ENCODE results near the gene POLR3E. TPM values are rescaled to one million over a fixed set of nuclear protein-coding genes. Genes with fewer than 3 reads are reported as not detected.

Gene POLR3E
- total RNA-seq, 4 donors from 2014 or later: 23.2 to 107 (median 46.0) TPM

- in situ Hi-C loops (cut with MboI; ENCODE audit: low pct_ligation_motif_present in 1 of 4, low pct_unique_long_range_greater_than_20kb in 1 of 4, low sequenced_read_pairs in 3 of 4): loop anchor here in 2 of 4 donors (10.0 to 25.0 kb wide), 2 partner anchors 88 to 310 kb away; no protein-coding TSS in a partner anchor
- Histone ChIP-seq H3K9me3 (no peaks in the 10 kb centered on the region), H3K27ac (no peak overlapping the region), H3K4me3 (no peak overlapping the region), H3K4me1 (peaks cover 0 to 9% (median 5%) of the 10 kb centered on the region in 4 donors), H3K36me3 (peaks cover 0 to 39% (median 16%) of the 10 kb centered on the region in 4 donors), H3K27me3 (no peaks in the 10 kb centered on the region)
- TF ChIP-seq POLR2AphosphoS5 (IDR thresholded peaks at IDR 0.05): no peak
- TF ChIP-seq POLR2A (IDR thresholded peaks at IDR 0.05): no peak
- no peak for TF ChIP-seq EP300 (IDR thresholded peaks at IDR 0.05; ENCODE audit: low read depth)
- no peak for TF ChIP-seq CTCF (IDR thresholded peaks at IDR 0.05)
- intact Hi-C loops (cut with DNase I; ENCODE audit: low total_unique reads): no loop called here
- DNase-seq: no peak
- 85 to 100% methylated on average over 3 to 13 of the region's 13 CpGs for WGBS, 2 donors (ENCODE audit: low coverage in 1 of 2)
Measured at GRCh38 chr16:22326771-22327445, 29.7 kb downstream of the POLR3E start.

- in situ Hi-C loops (cut with MboI; ENCODE audit: low pct_ligation_motif_present in 1 of 4, low pct_unique_long_range_greater_than_20kb in 1 of 4, low sequenced_read_pairs in 3 of 4): loop anchor here in 2 of 4 donors (10.0 to 25.0 kb wide), 2 partner anchors 87 to 310 kb away; no protein-coding TSS in a partner anchor
Measured at GRCh38 chr16:22327446-22327775, 30.2 kb downstream of the POLR3E start.

GRCh38 chr16:22328081-22328725 lies 31.0 kb downstream of the POLR3E start:
- intact Hi-C loops (cut with DNase I; ENCODE audit: low total_unique reads) (no loop called here), in situ Hi-C loops (cut with MboI; ENCODE audit: low pct_ligation_motif_present in 1 of 4, low pct_unique_long_range_greater_than_20kb in 1 of 4, low sequenced_read_pairs in 3 of 4) (loop anchor here in 2 of 4 donors (10.0 to 25.0 kb wide), 2 partner anchors 87 to 309 kb away; no protein-coding TSS in a partner anchor)
- Histone ChIP-seq H3K36me3 (peaks cover 0 to 48% (median 18%) of the 10 kb centered on the region in 4 donors), H3K27me3 (no peaks in the 10 kb centered on the region), H3K27ac (no peak overlapping the region), H3K9me3 (no peaks in the 10 kb centered on the region), H3K4me1 (peaks cover 0 to 9% (median 5%) of the 10 kb centered on the region in 4 donors), H3K4me3 (no peak overlapping the region)
- DNase-seq: no peak
- 91% methylated on average over 10 of the region's 10 CpGs; no CpG with 5 or more reads in 1 of the 2 donors for WGBS, 2 donors (ENCODE audit: low coverage in 1 of 2)
- TF ChIP-seq EP300 (IDR thresholded peaks at IDR 0.05; ENCODE audit: low read depth) (no peak), POLR2A (IDR thresholded peaks at IDR 0.05) (no peak), CTCF (IDR thresholded peaks at IDR 0.05) (no peak), POLR2AphosphoS5 (IDR thresholded peaks at IDR 0.05) (no peak)

More at GRCh38 chr16:22327446-22327775, 30.2 kb downstream of the POLR3E start:
- 91% methylated on average over 6 of the region's 6 CpGs; no CpG with 5 or more reads in 1 of the 2 donors for WGBS, 2 donors (ENCODE audit: low coverage in 1 of 2)
- DNase-seq: no peak
- H3K27ac ChIP-seq: no peak overlapping the region
- H3K4me3 ChIP-seq: no peak overlapping the region
- H3K36me3 ChIP-seq: peaks cover 0 to 44% (median 18%) of the 10 kb centered on the region in 4 donors
- TF ChIP-seq EP300 (IDR thresholded peaks at IDR 0.05; ENCODE audit: low read depth) (no peak), POLR2AphosphoS5 (IDR thresholded peaks at IDR 0.05) (no peak), CTCF (IDR thresholded peaks at IDR 0.05) (no peak), POLR2A (IDR thresholded peaks at IDR 0.05) (no peak)
- peaks cover 0 to 9% (median 5%) of the 10 kb centered on the region in 4 donors for H3K4me1 ChIP-seq
- no peaks in the 10 kb centered on the region for H3K27me3 ChIP-seq
- intact Hi-C loops (cut with DNase I; ENCODE audit: low total_unique reads): no loop called here
- H3K9me3 ChIP-seq: no peaks in the 10 kb centered on the region

- no peaks in the 10 kb centered on the region for H3K9me3 ChIP-seq
- H3K27me3 ChIP-seq: no peaks in the 10 kb centered on the region
- DNase-seq: no peak
- TF ChIP-seq EP300 (IDR thresholded peaks at IDR 0.05; ENCODE audit: low read depth): no peak
- TF ChIP-seq POLR2A (IDR thresholded peaks at IDR 0.05): no peak
- no peak for TF ChIP-seq POLR2AphosphoS5 (IDR thresholded peaks at IDR 0.05)
- TF ChIP-seq CTCF (IDR thresholded peaks at IDR 0.05): no peak
- peaks cover 0 to 56% (median 21%) of the 10 kb centered on the region in 4 donors for H3K36me3 ChIP-seq
- in situ Hi-C loops (cut with MboI; ENCODE audit: low pct_ligation_motif_present in 1 of 4, low pct_unique_long_range_greater_than_20kb in 1 of 4, low sequenced_read_pairs in 3 of 4) (loop anchor here in 2 of 4 donors (10.0 to 25.0 kb wide), 2 partner anchors 86 to 308 kb away; no protein-coding TSS in a partner anchor), intact Hi-C loops (cut with DNase I; ENCODE audit: low total_unique reads) (no loop called here)
- no peak overlapping the region for H3K27ac ChIP-seq
- no peak overlapping the region for H3K4me3 ChIP-seq
- H3K4me1 ChIP-seq: peaks cover 0 to 9% (median 5%) of the 10 kb centered on the region in 4 donors
- 80 to 97% methylated on average over 1 to 9 of the region's 9 CpGs for WGBS, 2 donors (ENCODE audit: low coverage in 1 of 2)
Measured at GRCh38 chr16:22329199-22329695, 32.0 kb downstream of the POLR3E start.

All from transverse colon (tissue), 4 donors.